Ishikawa (cell line): Measurements from ENCODE around the gene MRPL49.

Experiments
- CREB1 ChIP-seq: IDR thresholded peaks from 2 replicates; pipeline ENCODE4 v1.6.1; 2012; ENCODE audit warnings: low read depth
- EGR1 ChIP-seq: IDR thresholded peaks from 2 replicates; pipeline ENCODE4 v1.6.1; 2012
- EP300 ChIP-seq: IDR thresholded peaks from 2 replicates; pipeline ENCODE4 v1.6.1; 2012; ENCODE audit warnings: borderline replicate concordance
- RAD21 ChIP-seq: IDR thresholded peaks from 2 replicates; pipeline ENCODE4 v1.6.1; 2012; ENCODE audit warnings: low read depth
- TCF12 ChIP-seq: IDR thresholded peaks from 2 replicates; pipeline ENCODE4 v1.6.1; 2012; ENCODE audit warnings: low read depth
- TEAD4 ChIP-seq: IDR thresholded peaks from 2 replicates; pipeline ENCODE4 v1.6.1; 2012
- YY1 ChIP-seq: IDR thresholded peaks from 2 replicates; pipeline ENCODE4 v1.6.1; 2012; ENCODE audit warnings: low read depth
- TF ChIP-seq, protein P1 (sequence below): IDR thresholded peaks from 2 replicates; pipeline ENCODE4 v1.6.1; 2012; ENCODE audit warnings: low read depth, mild to moderate bottlenecking
- TF ChIP-seq, protein P2 (sequence below): IDR thresholded peaks from 2 replicates; pipeline ENCODE4 v1.6.1; 2012
- TF ChIP-seq, protein P3 (sequence below): IDR thresholded peaks from 2 replicates; pipeline ENCODE4 v1.6.1; 2012

DNA sequence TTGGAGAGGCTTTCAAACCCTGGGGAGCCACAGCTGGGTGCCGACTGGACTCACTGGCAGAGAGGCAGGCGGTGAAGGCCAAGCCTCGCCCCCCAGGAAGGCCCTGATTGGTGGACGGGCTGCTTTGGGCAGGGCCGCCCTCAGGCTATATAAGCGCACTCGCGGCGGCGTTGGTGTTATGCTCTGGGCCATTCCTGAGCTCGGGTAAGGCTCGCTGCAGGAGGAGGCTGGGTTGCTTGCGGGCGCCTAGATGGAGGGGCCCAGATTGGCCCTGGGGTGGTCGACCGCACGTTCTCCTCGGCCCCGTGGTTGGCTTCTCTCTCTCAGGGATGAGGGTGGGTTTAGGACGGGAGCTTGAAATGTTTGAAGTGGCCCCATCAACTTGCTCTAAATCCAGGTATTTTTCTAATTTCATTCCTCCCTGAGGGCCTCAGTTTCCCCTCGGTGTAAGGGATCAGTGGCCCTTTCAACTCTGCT, 48.0 kb downstream of the MRPL49 start, which contains the start of gene SPDYC:
- TF ChIP-seq, protein P1, sequence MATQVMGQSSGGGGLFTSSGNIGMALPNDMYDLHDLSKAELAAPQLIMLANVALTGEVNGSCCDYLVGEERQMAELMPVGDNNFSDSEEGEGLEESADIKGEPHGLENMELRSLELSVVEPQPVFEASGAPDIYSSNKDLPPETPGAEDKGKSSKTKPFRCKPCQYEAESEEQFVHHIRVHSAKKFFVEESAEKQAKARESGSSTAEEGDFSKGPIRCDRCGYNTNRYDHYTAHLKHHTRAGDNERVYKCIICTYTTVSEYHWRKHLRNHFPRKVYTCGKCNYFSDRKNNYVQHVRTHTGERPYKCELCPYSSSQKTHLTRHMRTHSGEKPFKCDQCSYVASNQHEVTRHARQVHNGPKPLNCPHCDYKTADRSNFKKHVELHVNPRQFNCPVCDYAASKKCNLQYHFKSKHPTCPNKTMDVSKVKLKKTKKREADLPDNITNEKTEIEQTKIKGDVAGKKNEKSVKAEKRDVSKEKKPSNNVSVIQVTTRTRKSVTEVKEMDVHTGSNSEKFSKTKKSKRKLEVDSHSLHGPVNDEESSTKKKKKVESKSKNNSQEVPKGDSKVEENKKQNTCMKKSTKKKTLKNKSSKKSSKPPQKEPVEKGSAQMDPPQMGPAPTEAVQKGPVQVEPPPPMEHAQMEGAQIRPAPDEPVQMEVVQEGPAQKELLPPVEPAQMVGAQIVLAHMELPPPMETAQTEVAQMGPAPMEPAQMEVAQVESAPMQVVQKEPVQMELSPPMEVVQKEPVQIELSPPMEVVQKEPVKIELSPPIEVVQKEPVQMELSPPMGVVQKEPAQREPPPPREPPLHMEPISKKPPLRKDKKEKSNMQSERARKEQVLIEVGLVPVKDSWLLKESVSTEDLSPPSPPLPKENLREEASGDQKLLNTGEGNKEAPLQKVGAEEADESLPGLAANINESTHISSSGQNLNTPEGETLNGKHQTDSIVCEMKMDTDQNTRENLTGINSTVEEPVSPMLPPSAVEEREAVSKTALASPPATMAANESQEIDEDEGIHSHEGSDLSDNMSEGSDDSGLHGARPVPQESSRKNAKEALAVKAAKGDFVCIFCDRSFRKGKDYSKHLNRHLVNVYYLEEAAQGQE, result no peak
- TF ChIP-seq EP300 (no peak), TEAD4 (no peak), YY1 (no peak), RAD21 (no peak), CREB1 (no peak), EGR1 (no peak), TCF12 (no peak)
- TF ChIP-seq, protein P2, sequence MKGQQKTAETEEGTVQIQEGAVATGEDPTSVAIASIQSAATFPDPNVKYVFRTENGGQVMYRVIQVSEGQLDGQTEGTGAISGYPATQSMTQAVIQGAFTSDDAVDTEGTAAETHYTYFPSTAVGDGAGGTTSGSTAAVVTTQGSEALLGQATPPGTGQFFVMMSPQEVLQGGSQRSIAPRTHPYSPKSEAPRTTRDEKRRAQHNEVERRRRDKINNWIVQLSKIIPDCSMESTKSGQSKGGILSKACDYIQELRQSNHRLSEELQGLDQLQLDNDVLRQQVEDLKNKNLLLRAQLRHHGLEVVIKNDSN, result no peak
- TF ChIP-seq, protein P3, sequence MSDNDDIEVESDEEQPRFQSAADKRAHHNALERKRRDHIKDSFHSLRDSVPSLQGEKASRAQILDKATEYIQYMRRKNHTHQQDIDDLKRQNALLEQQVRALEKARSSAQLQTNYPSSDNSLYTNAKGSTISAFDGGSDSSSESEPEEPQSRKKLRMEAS, result no peak
